ENCODE measurements around the gene SMAD7.

Gene SMAD7

DNA sequence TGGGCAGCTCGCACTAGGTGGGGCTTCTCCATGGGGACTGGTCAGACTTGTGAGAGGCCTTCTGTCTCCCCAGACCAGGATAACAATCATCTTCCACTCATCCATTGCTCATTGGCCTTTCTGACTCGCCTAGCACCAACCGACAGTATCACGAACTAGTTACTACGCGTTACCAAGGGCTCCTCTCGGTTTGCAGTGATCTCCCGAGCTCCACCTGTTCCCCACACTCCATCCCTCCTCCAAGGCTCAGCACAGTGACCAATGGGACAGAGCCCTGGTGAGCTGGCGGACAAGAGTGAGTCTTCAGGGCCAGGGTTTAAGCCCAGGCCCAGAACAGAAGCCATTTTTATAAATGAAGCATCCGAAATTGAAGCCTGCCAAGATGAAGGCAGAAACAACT is 42.8 kb upstream of the SMAD7 start:
- Histone ChIP-seq H3K27ac (ENCODE audit: low read depth in 2 of 2, low read length in 2 of 2) (peak overlapping the region in 1 of 2 donors; percentile 10), H3K9ac (ENCODE audit: low read depth in 1 of 2, low read length in 2 of 2) (no peak overlapping the region), H3K36me3 (ENCODE audit: control insufficient read depth in 2 of 2, insufficient read depth in 2 of 2, low read length in 2 of 2) (no peaks in the 10 kb centered on the region), H3K27me3 (ENCODE audit: control insufficient read depth in 2 of 2, insufficient read depth in 2 of 2, low read length in 2 of 2) (no peaks in the 10 kb centered on the region), H3K4me1 (ENCODE audit: control insufficient read depth in 2 of 2, insufficient read depth in 2 of 2, low read length in 2 of 2) (peaks cover 16 to 27% of the 10 kb centered on the region in 2 donors), H3K9me3 (ENCODE audit: control insufficient read depth in 2 of 2, low read length in 2 of 2) (no peaks in the 10 kb centered on the region), H3K4me3 (ENCODE audit: low read length in 2 of 2) (no peak overlapping the region)

- peaks cover 16 to 26% of the 10 kb centered on the region in 2 donors for H3K4me1 ChIP-seq (ENCODE audit: control insufficient read depth in 2 of 2, insufficient read depth in 2 of 2, low read length in 2 of 2)
- no peaks in the 10 kb centered on the region for H3K9me3 ChIP-seq (ENCODE audit: control insufficient read depth in 2 of 2, low read length in 2 of 2)
- H3K27ac ChIP-seq (ENCODE audit: low read depth in 2 of 2, low read length in 2 of 2): no peak overlapping the region
Observed at GRCh38 chr18:48992791-48993555, 42.2 kb upstream of the SMAD7 start.

DNA sequence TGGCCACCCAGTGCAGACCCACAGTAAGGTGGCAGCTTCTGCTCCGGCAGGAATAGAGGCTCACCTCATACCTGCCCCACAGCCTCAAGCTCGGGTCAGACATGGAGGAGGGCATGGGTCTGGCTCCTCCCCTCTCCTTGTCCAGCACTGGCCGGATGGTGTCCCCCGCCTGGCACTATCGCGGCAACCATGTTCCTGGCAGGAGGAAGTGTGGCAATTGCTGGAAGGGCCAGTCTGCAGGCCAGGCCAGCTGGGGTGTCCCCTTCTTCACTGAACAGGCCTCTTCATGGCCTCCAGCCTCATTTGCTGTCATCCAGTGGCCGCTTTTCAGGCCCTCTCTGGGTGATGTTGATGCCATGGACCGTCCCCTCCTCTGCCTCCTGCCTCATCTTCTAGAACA is 41.4 kb upstream of the SMAD7 start:
- no peaks in the 10 kb centered on the region for H3K27me3 ChIP-seq (ENCODE audit: control insufficient read depth in 2 of 2, insufficient read depth in 2 of 2, low read length in 2 of 2)
- H3K4me3 ChIP-seq (ENCODE audit: low read length in 2 of 2): no peak overlapping the region
- no peaks in the 10 kb centered on the region for H3K36me3 ChIP-seq (ENCODE audit: control insufficient read depth in 2 of 2, insufficient read depth in 2 of 2, low read length in 2 of 2)
- no peak overlapping the region for H3K27ac ChIP-seq (ENCODE audit: low read depth in 2 of 2, low read length in 2 of 2)
- H3K9me3 ChIP-seq (ENCODE audit: control insufficient read depth in 2 of 2, low read length in 2 of 2): no peaks in the 10 kb centered on the region
- H3K9ac ChIP-seq (ENCODE audit: low read depth in 1 of 2, low read length in 2 of 2): no peak overlapping the region
- H3K4me1 ChIP-seq (ENCODE audit: control insufficient read depth in 2 of 2, insufficient read depth in 2 of 2, low read length in 2 of 2): peaks cover 16 to 18% of the 10 kb centered on the region in 2 donors

More at GRCh38 chr18:48992791-48993555, 42.2 kb upstream of the SMAD7 start:
- Histone ChIP-seq H3K4me3 (ENCODE audit: low read length in 2 of 2) (no peak overlapping the region), H3K9ac (ENCODE audit: low read depth in 1 of 2, low read length in 2 of 2) (no peak overlapping the region), H3K27me3 (ENCODE audit: control insufficient read depth in 2 of 2, insufficient read depth in 2 of 2, low read length in 2 of 2) (no peaks in the 10 kb centered on the region), H3K36me3 (ENCODE audit: control insufficient read depth in 2 of 2, insufficient read depth in 2 of 2, low read length in 2 of 2) (no peaks in the 10 kb centered on the region)

GRCh38 chr18:48991676-48992075 is 40.9 kb upstream of the SMAD7 start:
- Histone ChIP-seq H3K27ac (ENCODE audit: low read depth in 2 of 2, low read length in 2 of 2) (no peak overlapping the region), H3K9me3 (ENCODE audit: control insufficient read depth in 2 of 2, low read length in 2 of 2) (no peaks in the 10 kb centered on the region), H3K27me3 (ENCODE audit: control insufficient read depth in 2 of 2, insufficient read depth in 2 of 2, low read length in 2 of 2) (no peaks in the 10 kb centered on the region), H3K4me1 (ENCODE audit: control insufficient read depth in 2 of 2, insufficient read depth in 2 of 2, low read length in 2 of 2) (peaks cover 12 to 13% of the 10 kb centered on the region in 2 donors), H3K36me3 (ENCODE audit: control insufficient read depth in 2 of 2, insufficient read depth in 2 of 2, low read length in 2 of 2) (no peaks in the 10 kb centered on the region), H3K9ac (ENCODE audit: low read depth in 1 of 2, low read length in 2 of 2) (no peak overlapping the region), H3K4me3 (ENCODE audit: low read length in 2 of 2) (no peak overlapping the region)

- no peak overlapping the region for H3K9ac ChIP-seq (ENCODE audit: low read depth in 1 of 2, low read length in 2 of 2)
- no peaks in the 10 kb centered on the region for H3K27me3 ChIP-seq (ENCODE audit: control insufficient read depth in 2 of 2, insufficient read depth in 2 of 2, low read length in 2 of 2)
- no peaks in the 10 kb centered on the region for H3K36me3 ChIP-seq (ENCODE audit: control insufficient read depth in 2 of 2, insufficient read depth in 2 of 2, low read length in 2 of 2)
- H3K9me3 ChIP-seq (ENCODE audit: control insufficient read depth in 2 of 2, low read length in 2 of 2): no peaks in the 10 kb centered on the region
- H3K27ac ChIP-seq (ENCODE audit: low read depth in 2 of 2, low read length in 2 of 2): no peak overlapping the region
- H3K4me3 ChIP-seq (ENCODE audit: low read length in 2 of 2): no peak overlapping the region
- peaks cover 11% of the 10 kb centered on the region in 2 donors for H3K4me1 ChIP-seq (ENCODE audit: control insufficient read depth in 2 of 2, insufficient read depth in 2 of 2, low read length in 2 of 2)
Observed at GRCh38 chr18:48991319-48991660, 40.5 kb upstream of the SMAD7 start.

DNA sequence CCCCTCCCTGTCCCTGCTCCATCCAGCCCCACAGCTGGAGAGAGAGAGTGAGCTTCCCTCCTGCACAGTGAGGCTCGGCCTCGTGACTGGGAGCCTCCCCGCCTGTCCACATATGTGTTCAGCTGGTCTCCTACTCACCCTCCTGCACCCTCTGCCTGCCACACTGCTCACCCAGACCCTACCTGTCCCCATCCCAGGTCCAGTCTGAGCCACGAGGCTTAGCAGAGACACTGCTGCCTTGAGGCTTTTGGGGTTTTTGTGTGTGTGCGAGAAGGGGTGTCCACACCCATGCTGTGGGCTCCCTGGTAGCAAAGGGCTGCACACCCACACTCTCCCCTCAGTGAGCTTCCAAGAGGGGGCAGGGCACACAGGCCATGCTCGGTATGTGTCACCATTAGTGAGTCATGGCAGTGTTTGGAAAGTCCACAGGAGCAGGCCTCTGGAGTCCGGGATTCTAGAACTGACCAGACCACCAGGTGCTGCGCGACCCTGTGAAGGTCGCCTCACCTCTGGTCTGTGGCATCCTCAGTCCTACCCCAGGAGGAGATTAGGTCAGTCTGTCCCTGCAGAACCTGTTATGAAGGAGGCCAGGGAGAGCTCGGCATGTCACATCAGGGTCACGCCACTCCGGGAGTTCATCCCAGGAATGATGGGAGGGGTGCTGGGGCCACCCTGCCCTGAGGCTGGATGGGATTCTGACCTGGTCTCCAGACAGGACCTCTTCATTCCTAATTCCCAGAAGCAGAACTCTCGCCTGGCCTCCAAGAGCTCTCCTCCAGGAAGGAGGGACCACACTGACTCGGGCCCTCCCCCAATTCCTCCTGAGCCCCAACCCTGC is 39.9 kb upstream of the SMAD7 start:
- no peak overlapping the region for H3K27ac ChIP-seq (ENCODE audit: low read depth in 2 of 2, low read length in 2 of 2)

DNA sequence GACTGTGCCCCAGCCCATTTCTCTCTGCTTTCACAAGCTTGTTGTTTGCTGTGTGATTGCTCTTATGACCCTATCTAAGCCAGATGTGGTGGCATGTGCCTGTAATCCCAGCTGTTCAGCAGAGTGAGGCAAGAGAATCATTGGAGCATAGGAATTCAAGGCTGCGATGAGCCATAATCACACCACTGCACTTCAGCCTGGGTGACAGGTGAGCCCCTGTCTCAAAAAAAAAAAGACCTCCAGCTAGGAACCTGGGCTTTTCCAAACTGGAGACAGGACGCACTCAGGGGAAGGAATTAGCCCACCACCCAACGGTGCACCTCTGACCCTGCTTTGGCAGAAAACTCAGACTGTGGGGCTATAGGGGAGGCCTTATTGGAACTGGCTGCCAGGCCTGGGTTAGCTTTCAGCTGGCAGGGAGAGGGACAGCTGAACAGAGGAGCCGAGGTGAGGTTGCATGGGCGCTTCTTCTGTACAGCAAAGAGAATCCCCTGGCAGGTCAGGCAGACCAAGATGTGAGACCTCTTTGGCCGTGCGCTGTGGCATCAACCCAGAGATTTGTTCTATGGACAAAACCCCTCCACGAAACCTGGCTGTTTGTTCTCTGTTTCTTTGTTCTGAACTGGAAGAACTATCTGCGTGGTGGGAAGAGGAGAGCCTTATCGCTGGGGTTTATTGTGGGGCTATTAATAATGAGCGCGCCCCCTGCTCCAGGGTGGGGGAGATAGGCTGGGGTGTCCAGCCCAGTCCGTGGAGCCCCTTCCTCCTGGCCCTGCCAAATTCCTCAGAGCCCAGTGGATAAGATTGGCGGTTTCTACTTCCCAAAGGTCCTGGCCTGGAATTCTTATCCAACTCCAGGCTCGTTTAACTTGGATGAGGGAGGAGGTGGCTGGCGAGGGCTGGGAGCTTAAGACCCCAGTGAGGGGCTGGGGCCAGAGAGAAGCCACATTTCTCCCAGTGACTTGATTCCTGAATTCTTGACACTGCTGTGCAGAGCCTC is 38.8 kb upstream of the SMAD7 start:
- Histone ChIP-seq H3K9me3 (ENCODE audit: control insufficient read depth in 2 of 2, low read length in 2 of 2) (no peaks in the 10 kb centered on the region), H3K36me3 (ENCODE audit: control insufficient read depth in 2 of 2, insufficient read depth in 2 of 2, low read length in 2 of 2) (no peaks in the 10 kb centered on the region), H3K4me3 (ENCODE audit: low read length in 2 of 2) (no peak overlapping the region), H3K27me3 (ENCODE audit: control insufficient read depth in 2 of 2, insufficient read depth in 2 of 2, low read length in 2 of 2) (no peaks in the 10 kb centered on the region), H3K27ac (ENCODE audit: low read depth in 2 of 2, low read length in 2 of 2) (no peak overlapping the region), H3K4me1 (ENCODE audit: control insufficient read depth in 2 of 2, insufficient read depth in 2 of 2, low read length in 2 of 2) (peaks cover 8 to 11% of the 10 kb centered on the region in 2 donors), H3K9ac (ENCODE audit: low read depth in 1 of 2, low read length in 2 of 2) (no peak overlapping the region)

More for the DNA sequence above, 39.9 kb upstream of the SMAD7 start:
- Histone ChIP-seq H3K4me3 (ENCODE audit: low read length in 2 of 2) (no peak overlapping the region), H3K27me3 (ENCODE audit: control insufficient read depth in 2 of 2, insufficient read depth in 2 of 2, low read length in 2 of 2) (no peaks in the 10 kb centered on the region), H3K4me1 (ENCODE audit: control insufficient read depth in 2 of 2, insufficient read depth in 2 of 2, low read length in 2 of 2) (peaks cover 11% of the 10 kb centered on the region in 2 donors), H3K9me3 (ENCODE audit: control insufficient read depth in 2 of 2, low read length in 2 of 2) (no peaks in the 10 kb centered on the region), H3K9ac (ENCODE audit: low read depth in 1 of 2, low read length in 2 of 2) (no peak overlapping the region), H3K36me3 (ENCODE audit: control insufficient read depth in 2 of 2, insufficient read depth in 2 of 2, low read length in 2 of 2) (no peaks in the 10 kb centered on the region)

GRCh38 chr18:48988508-48989303 is 37.9 kb upstream of the SMAD7 start:
- Histone ChIP-seq H3K27me3 (ENCODE audit: control insufficient read depth in 2 of 2, insufficient read depth in 2 of 2, low read length in 2 of 2) (no peaks in the 10 kb centered on the region), H3K4me3 (ENCODE audit: low read length in 2 of 2) (no peak overlapping the region), H3K9me3 (ENCODE audit: control insufficient read depth in 2 of 2, low read length in 2 of 2) (no peaks in the 10 kb centered on the region), H3K36me3 (ENCODE audit: control insufficient read depth in 2 of 2, insufficient read depth in 2 of 2, low read length in 2 of 2) (no peaks in the 10 kb centered on the region), H3K4me1 (ENCODE audit: control insufficient read depth in 2 of 2, insufficient read depth in 2 of 2, low read length in 2 of 2) (peaks cover 6 to 8% of the 10 kb centered on the region in 2 donors), H3K9ac (ENCODE audit: low read depth in 1 of 2, low read length in 2 of 2) (no peak overlapping the region), H3K27ac (ENCODE audit: low read depth in 2 of 2, low read length in 2 of 2) (no peak overlapping the region)

DNA sequence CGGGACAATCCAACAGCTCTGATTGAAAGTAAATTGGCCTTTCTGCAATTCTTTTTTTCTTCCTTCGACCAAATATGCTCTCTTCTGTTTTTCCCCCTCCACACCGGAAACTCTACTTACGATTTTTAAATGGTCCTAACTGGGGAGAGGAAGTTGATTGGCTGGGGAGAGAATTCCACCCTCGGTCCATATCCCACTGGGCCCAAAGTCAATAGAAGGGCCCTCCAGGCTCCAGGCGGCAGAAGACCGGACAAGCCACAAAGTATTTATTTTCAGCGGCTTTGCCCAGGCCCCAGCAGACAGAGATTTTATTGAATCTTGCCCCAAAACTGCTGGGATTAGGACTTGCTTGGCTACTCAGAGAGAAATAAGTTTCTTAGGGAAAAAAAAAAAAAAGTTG is 37.1 kb upstream of the SMAD7 start:
- Histone ChIP-seq H3K9me3 (ENCODE audit: control insufficient read depth in 2 of 2, low read length in 2 of 2) (no peaks in the 10 kb centered on the region), H3K9ac (ENCODE audit: low read depth in 1 of 2, low read length in 2 of 2) (no peak overlapping the region), H3K27me3 (ENCODE audit: control insufficient read depth in 2 of 2, insufficient read depth in 2 of 2, low read length in 2 of 2) (no peaks in the 10 kb centered on the region), H3K4me3 (ENCODE audit: low read length in 2 of 2) (no peak overlapping the region), H3K36me3 (ENCODE audit: control insufficient read depth in 2 of 2, insufficient read depth in 2 of 2, low read length in 2 of 2) (no peaks in the 10 kb centered on the region), H3K4me1 (ENCODE audit: control insufficient read depth in 2 of 2, insufficient read depth in 2 of 2, low read length in 2 of 2) (peaks cover 3 to 8% of the 10 kb centered on the region in 2 donors), H3K27ac (ENCODE audit: low read depth in 2 of 2, low read length in 2 of 2) (no peak overlapping the region)
